PFSK-1 (cell line): ENCODE measurements around the gene IL10.

ENCODE experiments used
- FOXP2 ChIP-seq: optimal IDR thresholded peaks from 2 replicates; pipeline ENCODE3; 2011; ENCODE audit warnings: borderline replicate concordance, control low read depth, inconsistent platforms; ENCODE audit not compliant: insufficient read depth; ENCODE audit errors: extremely low read length, extremely low read depth
- POLR2AphosphoS5 ChIP-seq: IDR thresholded peaks from 2 replicates; pipeline ENCODE4 v1.6.1; 2012; ENCODE audit warnings: low read depth, mild to moderate bottlenecking, control low read depth, low read length, moderate library complexity
- REST ChIP-seq, 2 experiments: IDR thresholded peaks; 2 replicates each; pipeline versions ENCODE4 v1.6.1 to v1.8.0; 2011 to 2012; ENCODE audit warnings: low read depth in 2 of 2, low read length in 2 of 2, control low read depth in 1 of 2, inconsistent platforms in 1 of 2, mild to moderate bottlenecking in 1 of 2, moderate library complexity in 1 of 2; ENCODE audit not compliant: insufficient read depth in 1 of 2
- SIN3A ChIP-seq: IDR thresholded peaks from 2 replicates; pipeline ENCODE4 v1.6.1; 2012; ENCODE audit warnings: mild to moderate bottlenecking, low read length, moderate library complexity, borderline replicate concordance; ENCODE audit not compliant: insufficient read depth
- TAF1 ChIP-seq: IDR thresholded peaks from 2 replicates; pipeline ENCODE4 v1.6.1; 2012; ENCODE audit warnings: low read length, control low read depth, borderline replicate concordance; ENCODE audit not compliant: insufficient read depth

Gene IL10

GRCh38 chr1:206779638-206780037 is 7.3 kb upstream of the IL10 start:
- no peak for TF ChIP-seq POLR2AphosphoS5
- no peak for TF ChIP-seq FOXP2
- TF ChIP-seq REST (IDR thresholded peaks at IDR 0.05; ENCODE audit: insufficient read depth in 1 of 2, low read depth in 2 of 2, low read length in 2 of 2) = no peak
- TF ChIP-seq SIN3A = no peak
- TF ChIP-seq TAF1 = no peak

GRCh38 chr1:206778031-206778430 is 5.7 kb upstream of the IL10 start:
- TF ChIP-seq REST (IDR thresholded peaks at IDR 0.05; ENCODE audit: insufficient read depth in 1 of 2, low read depth in 2 of 2, low read length in 2 of 2) (no peak), SIN3A (no peak)

- TF ChIP-seq FOXP2 (no peak), POLR2AphosphoS5 (no peak), TAF1 (no peak), SIN3A (no peak), REST (IDR thresholded peaks at IDR 0.05; ENCODE audit: insufficient read depth in 1 of 2, low read depth in 2 of 2, low read length in 2 of 2) (no peak)
Measured at GRCh38 chr1:206776229-206776628, 3.9 kb upstream of the IL10 start.

GRCh38 chr1:206774093-206774492 is 1.8 kb upstream of the IL10 start:
- TF ChIP-seq SIN3A (no peak), REST (IDR thresholded peaks at IDR 0.05; ENCODE audit: insufficient read depth in 1 of 2, low read depth in 2 of 2, low read length in 2 of 2) (no peak), POLR2AphosphoS5 (no peak), FOXP2 (no peak), TAF1 (no peak)

GRCh38 chr1:206771338-206771692 is 979 bp downstream of the IL10 start:
- TF ChIP-seq TAF1 (no peak), REST (IDR thresholded peaks at IDR 0.05; ENCODE audit: insufficient read depth in 1 of 2, low read depth in 2 of 2, low read length in 2 of 2) (no peak), POLR2AphosphoS5 (no peak), SIN3A (no peak), FOXP2 (no peak)
